ENCODE data around the gene PSMD2. TPM values are rescaled to one million over a fixed set of nuclear protein-coding genes. Genes with fewer than 3 reads are reported as not detected.
"Not testable (repeated sequence)": the region's sequence is repeated elsewhere in the genome, so short reads cannot be mapped to it uniquely, and the experiment has no call there.

The PSMD2 gene
- total RNA-seq, 2 donors from 2014 or later = 213 to 259 TPM

DNA sequence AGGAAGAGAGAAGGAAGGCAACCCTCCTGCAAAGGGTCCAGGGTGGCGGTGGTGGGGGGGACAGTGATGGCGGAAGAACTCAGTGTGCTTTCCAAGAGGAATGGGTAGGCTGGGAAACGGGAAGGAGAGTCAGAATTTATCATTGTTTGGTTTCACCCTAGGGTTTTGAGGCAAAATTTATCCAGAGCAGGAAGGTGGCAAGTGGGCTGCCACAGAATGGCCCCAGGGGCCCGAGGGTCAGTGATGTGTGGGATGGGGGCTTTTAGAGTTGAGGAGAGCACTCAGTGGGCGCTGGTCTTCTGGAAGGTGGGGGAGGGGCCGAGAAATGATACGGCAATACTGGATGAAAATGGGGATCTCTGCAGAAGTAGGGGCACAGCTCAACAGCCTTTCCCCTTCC, 38.9 kb downstream of the PSMD2 start:
- TF ChIP-seq, protein P1, sequence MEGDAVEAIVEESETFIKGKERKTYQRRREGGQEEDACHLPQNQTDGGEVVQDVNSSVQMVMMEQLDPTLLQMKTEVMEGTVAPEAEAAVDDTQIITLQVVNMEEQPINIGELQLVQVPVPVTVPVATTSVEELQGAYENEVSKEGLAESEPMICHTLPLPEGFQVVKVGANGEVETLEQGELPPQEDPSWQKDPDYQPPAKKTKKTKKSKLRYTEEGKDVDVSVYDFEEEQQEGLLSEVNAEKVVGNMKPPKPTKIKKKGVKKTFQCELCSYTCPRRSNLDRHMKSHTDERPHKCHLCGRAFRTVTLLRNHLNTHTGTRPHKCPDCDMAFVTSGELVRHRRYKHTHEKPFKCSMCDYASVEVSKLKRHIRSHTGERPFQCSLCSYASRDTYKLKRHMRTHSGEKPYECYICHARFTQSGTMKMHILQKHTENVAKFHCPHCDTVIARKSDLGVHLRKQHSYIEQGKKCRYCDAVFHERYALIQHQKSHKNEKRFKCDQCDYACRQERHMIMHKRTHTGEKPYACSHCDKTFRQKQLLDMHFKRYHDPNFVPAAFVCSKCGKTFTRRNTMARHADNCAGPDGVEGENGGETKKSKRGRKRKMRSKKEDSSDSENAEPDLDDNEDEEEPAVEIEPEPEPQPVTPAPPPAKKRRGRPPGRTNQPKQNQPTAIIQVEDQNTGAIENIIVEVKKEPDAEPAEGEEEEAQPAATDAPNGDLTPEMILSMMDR (IDR thresholded peaks at IDR 0.05) = no peak
- Histone ChIP-seq H3K9me3 (no peaks in the 10 kb centered on the region), H3K4me1 (peaks cover 0 to 48% of the 10 kb centered on the region in 2 donors), H3K36me3 (peaks cover 43% of the 10 kb centered on the region), H3K27me3 (no peaks in the 10 kb centered on the region), H3K4me3 (peak overlapping the region; percentile 14 to 38), H3K27ac (peak overlapping the region; percentile 98 to 99)
- DNase-seq (ENCODE audit: low spot score) = no peak

DNA sequence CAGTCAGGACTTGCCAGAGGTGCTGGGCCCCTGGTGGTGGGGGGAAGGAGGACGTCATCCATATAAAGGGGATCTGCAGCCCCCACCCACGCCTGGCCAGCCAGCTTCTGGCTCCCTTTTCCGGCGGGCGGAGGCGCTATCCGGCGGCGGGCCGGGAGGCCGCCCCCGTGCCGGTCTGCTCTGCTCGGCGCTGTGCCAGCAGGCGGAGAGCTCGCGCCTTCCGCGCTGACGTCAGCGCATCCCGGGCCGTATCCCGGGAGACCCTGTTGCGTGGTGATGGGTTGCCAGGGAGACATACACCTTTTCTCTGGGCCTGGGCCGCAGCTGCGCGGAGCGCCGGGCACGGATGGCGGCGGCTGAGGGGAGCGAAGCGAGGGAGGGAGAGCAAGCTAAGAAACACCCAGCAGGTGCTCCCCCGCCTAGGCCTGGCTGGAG, 39.5 kb downstream of the PSMD2 start:
- TF ChIP-seq, protein P1 (IDR thresholded peaks at IDR 0.05) = no peak
- peak overlapping the region; percentile 14 to 38 for H3K4me3 ChIP-seq
- no peaks in the 10 kb centered on the region for H3K9me3 ChIP-seq
- H3K27me3 ChIP-seq = no peaks in the 10 kb centered on the region
- H3K4me1 ChIP-seq = peaks cover 0 to 48% of the 10 kb centered on the region in 2 donors
- H3K36me3 ChIP-seq = peaks cover 43% of the 10 kb centered on the region
- peak; percentile 92 for DNase-seq (ENCODE audit: low spot score)
- peak overlapping the region; percentile 98 to 99 for H3K27ac ChIP-seq

DNA sequence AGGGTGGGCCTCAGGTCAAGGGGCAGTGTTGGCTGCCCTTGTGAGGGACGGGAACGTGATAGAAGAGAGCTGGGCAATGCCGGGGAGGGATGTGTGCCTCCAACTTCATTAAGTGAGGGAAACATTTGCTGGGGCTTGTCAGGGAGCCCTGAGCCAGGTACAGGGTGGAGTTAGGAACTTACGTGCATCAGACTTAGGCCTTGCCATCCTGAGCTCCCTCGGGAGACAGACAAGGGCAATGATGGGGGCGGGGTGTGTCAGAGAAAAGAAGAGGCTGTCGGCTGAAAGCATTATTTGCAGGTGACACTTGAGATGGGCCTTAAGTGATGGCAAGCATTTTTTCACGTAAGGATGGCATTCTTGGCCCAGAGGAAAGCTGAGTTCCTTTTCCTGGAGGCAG, 40.0 kb downstream of the PSMD2 start:
- TF ChIP-seq, protein P1 (IDR thresholded peaks at IDR 0.05) = no peak

DNA sequence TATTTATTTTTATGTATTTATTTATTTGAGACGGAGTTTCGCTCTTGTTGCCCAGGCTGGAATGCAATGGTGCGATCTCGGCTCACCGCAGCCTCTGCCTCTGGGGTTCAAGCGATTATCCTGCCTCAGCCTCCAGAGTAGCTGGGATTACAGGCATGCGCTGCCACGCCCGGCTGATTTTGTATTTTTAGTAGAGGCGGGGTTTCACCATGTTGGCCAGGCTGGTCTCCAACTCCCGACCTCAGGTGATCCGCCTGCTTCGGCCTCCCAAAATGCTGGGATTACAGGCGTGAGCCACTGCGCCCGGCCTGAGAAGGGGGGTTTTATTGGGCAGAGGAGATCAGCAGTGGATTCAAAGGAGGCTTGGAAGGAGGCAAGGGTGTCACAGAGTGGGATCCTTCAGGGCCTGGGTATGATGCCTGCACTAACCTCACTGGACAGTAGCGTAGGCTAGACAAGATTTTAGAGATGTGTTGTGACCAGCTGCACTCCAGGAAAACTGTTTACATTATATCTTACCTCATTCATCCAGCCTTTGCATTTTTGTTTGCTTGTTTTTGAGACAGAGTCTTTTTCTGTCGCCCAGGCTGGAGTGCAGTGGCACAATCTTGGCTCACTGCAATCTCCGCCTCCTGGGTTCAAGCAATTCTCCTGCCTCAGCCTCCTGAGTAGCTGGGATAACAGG, 40.6 kb downstream of the PSMD2 start:
- H3K27me3 ChIP-seq; H3K9me3 ChIP-seq; DNase-seq (ENCODE audit: low spot score); H3K4me3 ChIP-seq: not testable (repeated sequence)
- Histone ChIP-seq H3K27ac (peak overlapping the region in 1 of 2 donors; percentile 99), H3K36me3 (peaks cover 42% of the 10 kb centered on the region), H3K4me1 (peaks cover 0 to 47% of the 10 kb centered on the region in 2 donors)

More for the DNA sequence above, 40.0 kb downstream of the PSMD2 start:
- Histone ChIP-seq H3K27ac (peak overlapping the region; percentile 98 to 99), H3K4me1 (peaks cover 0 to 48% of the 10 kb centered on the region in 2 donors), H3K9me3 (no peaks in the 10 kb centered on the region), H3K36me3 (peaks cover 43% of the 10 kb centered on the region), H3K4me3 (peak overlapping the region in 1 of 2 donors; percentile 38), H3K27me3 (no peaks in the 10 kb centered on the region)
- no peak for DNase-seq (ENCODE audit: low spot score)

DNA sequence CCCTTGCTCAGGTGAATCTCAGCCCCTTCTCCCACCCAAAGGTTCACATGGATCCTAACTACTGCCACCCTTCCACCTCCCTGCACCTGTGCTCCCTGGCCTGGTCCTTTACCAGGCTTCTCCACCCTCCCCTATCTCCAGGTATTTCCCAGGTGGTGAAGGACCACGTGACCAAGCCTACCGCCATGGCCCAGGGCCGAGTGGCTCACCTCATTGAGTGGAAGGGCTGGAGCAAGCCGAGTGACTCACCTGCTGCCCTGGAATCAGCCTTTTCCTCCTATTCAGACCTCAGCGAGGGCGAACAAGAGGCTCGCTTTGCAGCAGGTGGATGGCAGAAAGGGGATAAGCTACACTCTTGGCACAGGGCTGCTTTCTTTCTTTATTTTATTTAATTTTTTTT, 42.9 kb downstream of the PSMD2 start:
- Histone ChIP-seq H3K36me3 (peaks cover 39% of the 10 kb centered on the region), H3K4me1 (peaks cover 0 to 43% of the 10 kb centered on the region in 2 donors), H3K9me3 (no peaks in the 10 kb centered on the region), H3K27me3 (no peaks in the 10 kb centered on the region), H3K4me3 (no peak overlapping the region), H3K27ac (no peak overlapping the region)
- DNase-seq (ENCODE audit: low spot score) = no peak
- TF ChIP-seq, protein P1 (IDR thresholded peaks at IDR 0.05) = no peak

DNA sequence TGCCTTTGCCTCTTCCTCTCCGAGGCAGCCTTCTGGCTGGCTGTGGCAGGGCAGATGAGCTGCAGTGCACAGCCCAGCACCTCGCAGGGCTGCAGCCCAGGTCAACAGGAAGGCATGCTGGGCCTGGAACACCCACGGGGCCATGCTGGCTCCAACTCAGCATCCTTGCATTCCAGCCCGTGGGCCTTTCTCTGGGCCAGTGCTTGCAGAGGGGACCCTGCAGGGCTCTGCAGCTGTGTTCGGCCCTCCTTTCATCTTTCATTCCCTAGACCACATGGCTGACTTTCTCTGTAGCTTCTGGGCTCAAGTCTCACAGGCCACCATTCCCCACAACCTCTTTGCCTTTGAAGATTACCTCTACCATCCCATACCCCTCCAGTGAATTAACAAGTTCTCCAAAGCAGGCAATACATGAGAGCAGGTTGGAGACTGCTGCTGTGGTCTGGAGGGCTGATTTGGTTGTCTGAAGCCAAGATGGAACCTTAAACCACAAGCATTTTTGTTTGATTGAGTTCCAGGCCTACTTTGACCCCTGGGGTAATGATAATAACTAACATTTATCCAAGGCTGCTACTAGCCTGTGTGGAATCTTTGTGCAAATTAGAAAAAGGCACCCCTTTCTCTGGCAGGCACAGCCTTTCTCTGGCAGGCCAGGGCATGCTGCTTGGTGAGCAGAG, 44.3 kb downstream of the PSMD2 start:
- DNase-seq (ENCODE audit: low spot score) = no peak
- H3K4me1 ChIP-seq = peaks cover 0 to 29% of the 10 kb centered on the region in 2 donors
- peaks cover 39% of the 10 kb centered on the region for H3K36me3 ChIP-seq
- no peaks in the 10 kb centered on the region for H3K9me3 ChIP-seq
- H3K4me3 ChIP-seq = no peak overlapping the region
- TF ChIP-seq, protein P1 (IDR thresholded peaks at IDR 0.05) = no peak
- no peak overlapping the region for H3K27ac ChIP-seq
- no peaks in the 10 kb centered on the region for H3K27me3 ChIP-seq
